Endometrium (tissue), 2 donors: ENCODE measurements around the gene SHANK1.
A peak's percentile ranks its signal among the peaks of the same experiment; 100 is the strongest.

Experiments
- FAIRE-seq: peaks from 2 replicates; lab custom pipeline; 2012; peaks lifted over from hg19 to GRCh38; lab: Jason Lieb, UNC
- donor health status: control.
- donor health status: control.

The SHANK1 gene

DNA sequence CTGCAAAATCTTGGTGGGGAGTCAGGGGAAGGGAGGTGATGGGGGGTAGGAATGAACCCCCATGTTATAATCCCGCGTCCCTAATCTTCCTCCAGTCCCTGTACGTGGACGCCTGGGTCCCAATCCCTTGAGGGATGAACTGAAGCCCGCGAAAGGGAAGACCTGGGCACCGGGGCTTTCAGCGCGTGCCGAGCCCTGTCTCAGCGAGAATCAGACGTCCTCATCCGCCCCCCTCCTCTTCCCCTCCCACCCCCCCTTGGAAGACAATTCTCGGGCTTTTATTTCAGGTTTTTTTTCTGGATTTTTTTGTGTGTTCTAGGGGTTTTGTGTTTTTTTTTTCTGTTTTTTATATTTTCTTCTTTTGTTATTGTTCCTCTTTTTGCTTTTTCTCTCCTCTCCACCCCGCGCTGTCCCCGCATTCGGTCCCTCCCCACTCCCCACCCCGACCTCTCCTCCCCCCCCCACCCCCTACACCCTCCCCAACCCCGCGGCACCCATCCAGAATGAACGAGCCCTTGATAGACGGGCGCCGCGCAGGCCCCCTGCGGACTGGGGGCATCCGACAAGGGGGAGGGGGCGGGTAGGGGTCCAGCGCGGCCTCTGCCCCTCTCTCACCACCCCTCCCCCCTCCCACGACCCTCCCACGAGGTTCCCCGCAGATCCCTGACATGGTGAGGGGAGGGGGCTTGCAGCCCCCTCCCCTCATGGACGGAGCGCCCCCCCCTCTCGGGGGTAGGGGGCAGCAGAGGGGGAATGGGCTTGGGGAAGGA is 60.1 kb downstream of the SHANK1 start:
- FAIRE-seq, result no peak

- no peak for FAIRE-seq
Observed at GRCh38 chr19:50658441-50659317, 60.9 kb downstream of the SHANK1 start.

DNA sequence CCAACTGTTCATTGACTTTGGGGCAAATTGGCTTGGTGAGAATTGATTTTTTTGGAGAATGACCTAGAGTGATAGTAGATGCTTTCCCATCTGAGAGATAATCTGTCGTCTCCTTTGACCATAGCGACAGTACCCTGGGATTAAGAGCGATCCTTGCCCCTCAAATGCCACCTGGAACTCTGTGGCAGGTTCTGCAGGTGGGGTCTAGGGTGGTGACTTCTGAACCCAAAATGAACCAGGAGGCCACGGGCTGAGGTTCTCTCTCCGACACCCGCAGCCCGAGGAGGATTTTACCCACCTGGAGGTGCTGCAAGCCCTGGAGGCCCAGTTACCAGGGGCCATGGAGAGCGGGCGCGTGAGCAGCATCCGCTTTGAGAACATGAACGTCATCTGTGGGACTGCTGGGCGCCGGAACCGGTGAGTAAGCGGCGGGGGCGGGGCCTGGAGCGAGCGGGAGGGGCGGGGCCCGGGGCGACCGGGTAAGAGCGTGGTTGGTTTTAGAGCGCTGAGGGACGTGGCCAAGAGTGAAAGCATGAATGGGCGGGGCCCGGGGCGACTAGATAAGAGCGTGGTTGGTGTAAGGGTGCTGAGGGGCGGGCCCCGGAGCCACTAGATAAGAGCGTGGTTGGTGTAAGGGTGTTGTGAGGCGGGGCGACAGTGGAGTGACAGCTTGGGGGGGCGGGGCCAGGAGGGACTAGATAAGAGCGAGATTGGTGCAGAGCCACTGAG is 61.7 kb downstream of the SHANK1 start:
- peak; percentile 39 for FAIRE-seq

GRCh38 chr19:50657222-50657669 is 62.4 kb downstream of the SHANK1 start:
- no peak for FAIRE-seq

DNA sequence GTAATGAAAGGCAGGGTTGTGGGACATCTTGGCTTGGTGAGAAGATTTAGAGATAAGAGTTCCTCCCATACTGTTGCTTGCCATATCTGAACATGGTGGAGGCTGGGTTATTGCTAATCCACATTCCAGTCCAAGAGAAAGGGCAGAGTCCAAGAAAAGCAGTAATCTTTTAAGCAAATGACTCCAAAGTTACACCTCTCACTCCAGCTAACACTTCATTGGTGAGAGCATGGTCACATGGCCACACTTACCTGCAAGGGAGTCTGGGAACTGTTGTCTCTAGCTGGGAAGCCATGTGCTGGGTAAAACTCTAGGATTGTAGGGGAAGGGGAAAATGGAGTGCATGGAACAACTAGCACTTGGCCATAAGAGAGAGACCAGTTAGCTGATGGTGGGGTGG is 64.7 kb downstream of the SHANK1 start:
- no peak for FAIRE-seq

- FAIRE-seq, result no peak
Observed at GRCh38 chr19:50652722-50653121, 66.9 kb downstream of the SHANK1 start.

GRCh38 chr19:50651174-50651573 is 68.4 kb downstream of the SHANK1 start:
- FAIRE-seq, result no peak

- no peak for FAIRE-seq
Observed at GRCh38 chr19:50649433-50650391, 69.9 kb downstream of the SHANK1 start, which contains the start of gene C19orf81. Gene C19orf81 (plus strand): TSS chr19:50649445. CDS start chr19:50649445, 0 bp downstream.

DNA sequence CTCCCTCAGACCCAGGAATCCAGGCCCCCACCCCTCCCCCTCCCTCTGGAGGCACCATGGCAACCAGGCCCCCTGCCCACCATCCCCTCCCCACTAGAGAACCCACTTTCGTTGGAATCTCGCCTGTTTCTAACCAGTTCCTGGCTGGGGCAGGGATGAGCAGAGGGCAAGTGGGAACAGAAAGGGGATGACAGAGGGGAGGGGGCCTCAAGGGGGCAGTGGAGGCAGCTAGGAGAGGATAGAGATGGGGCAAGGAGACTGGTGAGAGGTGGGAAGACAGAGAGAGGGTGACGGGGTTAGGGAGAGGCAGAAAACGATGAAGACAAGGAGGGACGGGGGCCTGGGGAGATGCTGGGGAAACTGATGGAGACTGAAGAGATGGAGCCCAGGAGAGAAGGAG is 70.9 kb downstream of the SHANK1 start:
- FAIRE-seq, result no peak

DNA sequence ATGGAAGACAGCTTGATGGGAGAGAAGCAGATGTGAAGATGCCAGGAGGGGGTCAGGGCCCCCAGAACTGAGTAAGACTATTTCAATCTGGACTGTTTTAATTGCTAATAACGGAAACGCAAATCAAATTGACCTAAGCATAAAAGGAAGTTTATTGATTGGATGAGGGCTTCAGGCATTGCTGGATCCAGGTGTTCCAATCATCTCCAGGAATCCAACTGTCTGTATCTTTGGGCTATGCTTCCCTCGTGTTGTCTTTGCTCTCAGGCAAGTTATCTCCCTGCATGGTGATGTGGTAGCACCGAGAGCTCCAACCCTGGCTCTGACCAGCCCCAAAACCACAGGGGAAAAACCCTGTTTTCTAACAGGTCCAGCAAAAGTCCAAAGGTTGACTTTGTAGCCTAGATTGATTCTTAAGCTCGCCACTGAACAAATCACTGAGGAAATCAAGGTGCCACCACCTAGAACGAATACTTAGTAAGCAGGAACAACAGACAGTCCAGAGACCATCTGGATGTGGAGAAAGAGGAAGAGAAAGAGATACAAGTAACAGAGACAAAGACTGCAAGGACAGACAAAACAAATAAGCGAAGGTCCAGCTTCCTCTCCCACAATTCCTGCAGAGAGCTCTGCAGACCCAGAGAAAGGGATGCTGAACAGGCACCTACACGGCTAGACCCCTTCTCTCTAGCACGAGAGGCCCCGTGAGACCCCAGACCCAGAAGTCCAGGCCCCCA is 71.6 kb downstream of the SHANK1 start:
- FAIRE-seq, result no peak

DNA sequence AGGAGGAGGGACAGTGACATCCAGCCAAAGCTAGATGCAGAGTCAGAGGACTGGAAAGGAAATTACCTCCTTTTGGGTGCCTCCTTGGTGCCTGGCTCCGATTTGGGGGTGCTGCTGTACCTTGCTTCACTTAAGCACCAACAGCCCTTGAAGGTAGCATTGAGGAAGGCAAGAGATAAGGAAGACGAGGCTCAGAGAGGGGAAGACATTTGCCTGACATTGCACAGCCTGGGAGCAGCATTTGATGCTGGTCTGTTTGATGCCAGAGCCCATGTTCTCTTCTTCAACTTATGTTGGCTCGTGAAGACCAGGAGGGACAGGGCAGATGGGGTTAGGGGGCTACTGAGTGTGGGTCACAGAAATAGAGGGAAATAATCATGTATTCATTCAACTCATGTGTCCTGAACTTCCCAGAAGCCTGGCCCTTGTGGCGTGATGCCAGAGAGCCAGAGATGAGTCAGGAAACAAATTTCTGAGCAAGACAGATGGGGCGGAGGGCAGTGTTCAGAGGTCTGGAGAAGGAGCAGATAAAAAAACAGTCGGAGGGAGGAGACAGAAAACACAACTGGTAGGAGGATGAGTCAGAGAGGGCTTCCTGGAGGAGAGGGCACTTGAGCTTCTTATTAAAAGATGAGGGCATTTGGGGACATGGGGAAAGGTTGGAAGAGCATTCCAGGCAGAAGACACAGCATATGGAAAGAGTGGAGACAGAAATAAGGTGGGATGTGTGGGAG is 73.4 kb downstream of the SHANK1 start:
- FAIRE-seq, result no peak

DNA sequence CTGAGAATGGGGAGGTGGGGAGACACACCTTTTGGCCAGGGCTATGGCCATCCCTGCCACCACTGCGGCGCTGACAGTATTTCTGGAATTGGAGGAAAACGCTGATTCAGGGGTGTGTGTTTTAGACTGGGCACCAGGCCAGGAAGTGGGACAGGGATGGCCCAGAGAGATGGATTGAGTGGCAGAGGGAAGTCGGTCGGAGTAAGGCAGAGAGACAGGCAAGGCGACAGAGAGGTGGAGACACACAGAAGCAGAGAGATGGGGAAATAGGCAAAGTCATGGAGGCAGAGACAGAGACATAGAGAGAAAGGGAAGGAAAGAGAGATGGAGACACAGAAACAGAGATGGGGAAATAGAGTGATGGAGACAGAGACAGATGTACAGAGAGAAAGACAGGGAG is 74.5 kb downstream of the SHANK1 start:
- no peak for FAIRE-seq

DNA sequence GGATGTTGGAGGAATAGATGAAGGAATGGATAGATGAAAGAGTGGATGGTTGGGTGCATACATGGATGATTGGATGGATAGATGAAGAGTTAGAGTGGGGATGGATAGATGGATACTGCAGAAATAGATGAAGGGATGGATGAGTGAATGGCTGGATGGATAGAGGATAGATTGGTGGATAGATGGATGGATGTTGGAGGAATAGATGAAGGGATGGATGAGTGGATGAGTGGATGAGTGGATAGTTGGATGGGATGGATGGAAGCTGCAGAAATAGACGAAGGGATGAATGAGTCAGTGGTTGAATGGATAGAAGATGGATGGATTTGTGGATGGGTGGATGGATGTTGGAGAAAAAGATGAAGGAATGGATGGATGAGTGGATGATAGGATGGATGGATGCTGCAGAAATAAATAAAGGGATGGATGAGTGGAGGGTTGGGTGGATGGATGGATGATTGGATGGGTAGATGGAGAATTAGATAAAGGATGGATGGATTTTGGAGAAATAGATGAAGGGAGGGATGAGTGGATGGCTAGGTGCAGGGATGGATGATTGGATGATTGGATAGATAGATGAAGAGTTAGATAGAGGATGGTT is 75.2 kb downstream of the SHANK1 start:
- FAIRE-seq, result no peak

DNA sequence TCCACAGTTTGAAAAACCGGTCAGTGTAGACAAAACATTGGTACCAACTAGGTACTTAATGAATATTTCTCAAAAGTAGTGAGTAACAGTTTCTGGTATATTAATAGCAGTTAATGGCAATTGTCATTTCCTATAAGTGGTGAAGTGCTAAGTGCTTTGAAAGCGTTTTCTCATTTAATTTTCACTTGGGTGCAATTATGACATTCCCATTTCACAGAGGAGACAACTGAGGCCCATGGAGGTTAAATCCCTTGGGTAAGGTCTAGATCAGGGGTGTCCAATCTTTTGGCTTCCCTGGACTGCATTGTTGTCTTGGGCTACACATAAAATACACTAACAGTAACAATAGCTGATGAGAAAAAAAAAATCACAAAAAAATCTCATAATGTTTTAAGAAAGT is 79.2 kb downstream of the SHANK1 start:
- no peak for FAIRE-seq

GRCh38 chr19:50639121-50640112 is 80.2 kb downstream of the SHANK1 start, which contains the start of gene SYT3:
Gene SYT3 (minus strand): TSS chr19:50639881. CDS start chr19:50637411, 2,470 bp downstream.
- no peak for FAIRE-seq

GRCh38 chr19:50638600-50638999 is 81.0 kb downstream of the SHANK1 start:
- FAIRE-seq, result no peak

- no peak for FAIRE-seq
Observed at GRCh38 chr19:50636317-50637085, 83.1 kb downstream of the SHANK1 start.
